ENCODE results near the gene COG5. TPM values are rescaled to one million over a fixed set of nuclear protein-coding genes. Genes with fewer than 3 reads are reported as not detected.

The COG5 gene
- total RNA-seq, 1 experiment from 2014 or later = 29.1 TPM

- H3K27ac ChIP-seq (ENCODE audit: low read length) = no peak overlapping the region
Observed at GRCh38 chr7:107453388-107453787, 110.3 kb downstream of the COG5 start.

GRCh38 chr7:107450970-107451369 lies 112.8 kb downstream of the COG5 start:
- ChIA-PET POLR2A (no interaction called here), CTCF (no interaction called here)
- intact Hi-C loops (cut with micrococcal nuclease; ENCODE audit: unreplicated experiment) (no loop called here), in situ Hi-C loops (cut with HindIII; ENCODE audit: low pct_unique_long_range_greater_than_20kb, low sequenced_read_pairs) (no loop called here)
- Histone ChIP-seq H3K4me3 (ENCODE audit: low read depth in 2 of 2, low read length in 2 of 2) (no peak overlapping the region), H3K4me1 (ENCODE audit: control insufficient read depth, insufficient read depth, low read length) (no peaks in the 10 kb centered on the region), H3K36me3 (ENCODE audit: control insufficient read depth, insufficient read depth, low read length) (no peaks in the 10 kb centered on the region), H3K27me3 (ENCODE audit: control insufficient read depth, insufficient read depth, low read length) (no peaks in the 10 kb centered on the region), H3K9me3 (ENCODE audit: control insufficient read depth, insufficient read depth, low read depth, low read length) (no peaks in the 10 kb centered on the region), H3K27ac (ENCODE audit: low read length) (no peak overlapping the region)
- ATAC-seq (no peak), DNase-seq (ENCODE audit: low read depth, low spot score) (no peak)
- TF ChIP-seq REST (IDR thresholded peaks at IDR 0.05; ENCODE audit: insufficient read depth in 1 of 2, low read depth in 2 of 2, low read length in 1 of 2) = no peak
- TF ChIP-seq CTCF (IDR thresholded peaks at IDR 0.05) = no peak
- no peak for TF ChIP-seq POLR2AphosphoS5 (IDR thresholded peaks at IDR 0.05; ENCODE audit: low read depth, low read length)
- no peak for TF ChIP-seq TCF7L2 (IDR thresholded peaks at IDR 0.05; ENCODE audit: low read depth, low read length)
- no peak for TF ChIP-seq SIN3A (IDR thresholded peaks at IDR 0.05; ENCODE audit: borderline replicate concordance, insufficient read depth, low read depth, low read length)
- BruUV-seq (replicated peaks) = no TSS peak

More at GRCh38 chr7:107453388-107453787, 110.3 kb downstream of the COG5 start:
- ChIA-PET CTCF (no interaction called here), POLR2A (no interaction called here)
- Histone ChIP-seq H3K9me3 (ENCODE audit: control insufficient read depth, insufficient read depth, low read depth, low read length) (no peaks in the 10 kb centered on the region), H3K4me1 (ENCODE audit: control insufficient read depth, insufficient read depth, low read length) (no peaks in the 10 kb centered on the region), H3K36me3 (ENCODE audit: control insufficient read depth, insufficient read depth, low read length) (no peaks in the 10 kb centered on the region), H3K27me3 (ENCODE audit: control insufficient read depth, insufficient read depth, low read length) (no peaks in the 10 kb centered on the region), H3K4me3 (ENCODE audit: low read depth in 2 of 2, low read length in 2 of 2) (no peak overlapping the region)
- no peak for ATAC-seq
- BruUV-seq (replicated peaks) = no TSS peak
- intact Hi-C loops (cut with micrococcal nuclease; ENCODE audit: unreplicated experiment) (no loop called here), in situ Hi-C loops (cut with HindIII; ENCODE audit: low pct_unique_long_range_greater_than_20kb, low sequenced_read_pairs) (no loop called here)
- DNase-seq (ENCODE audit: low read depth, low spot score) = no peak
- no peak for TF ChIP-seq CTCF (IDR thresholded peaks at IDR 0.05)
- TF ChIP-seq REST (IDR thresholded peaks at IDR 0.05; ENCODE audit: insufficient read depth in 1 of 2, low read depth in 2 of 2, low read length in 1 of 2) = no peak
- no peak for TF ChIP-seq POLR2AphosphoS5 (IDR thresholded peaks at IDR 0.05; ENCODE audit: low read depth, low read length)
- TF ChIP-seq TCF7L2 (IDR thresholded peaks at IDR 0.05; ENCODE audit: low read depth, low read length) = no peak
- TF ChIP-seq SIN3A (IDR thresholded peaks at IDR 0.05; ENCODE audit: borderline replicate concordance, insufficient read depth, low read depth, low read length) = no peak
